CD14-positive monocyte (primary cell): ENCODE measurements around the gene TEFM. TPM values are rescaled to one million over a fixed set of nuclear protein-coding genes. Genes with fewer than 3 reads are reported as not detected.

Experiments
- DNase-seq, 3 donors: peaks; one replicate each; pipeline ENCODE4 v3.0.0-alpha.2; 2011 to 2022
- H2AFZ ChIP-seq: 2 replicates; pipeline ENCODE4 v1.6.0; 2012; ENCODE audit warnings: mild to moderate bottlenecking, low read depth, low read length, inconsistent platforms; ENCODE audit not compliant: insufficient read depth, poor library complexity, severe bottlenecking
- H3K27ac ChIP-seq, 2 donors: 1 replicate in 1 of 2; 2 replicates in 1 of 2; pipeline ENCODE4 v1.5.1; 2012 to 2013; ENCODE audit warnings: low read length in 2 of 2, control low read depth in 1 of 2, inconsistent platforms in 1 of 2, low read depth in 1 of 2, mild to moderate bottlenecking in 1 of 2
- H3K27me3 ChIP-seq, 2 donors: one replicate each; pipeline versions ENCODE4 v1.6.0 to v1.6.1; 2011 to 2013; ENCODE audit warnings: low read length in 2 of 2; ENCODE audit not compliant: control insufficient read depth in 2 of 2, insufficient read depth in 2 of 2
- H3K36me3 ChIP-seq, 2 donors: replicated peaks in 1 of 2; 1 replicate in 1 of 2; 2 replicates in 1 of 2; pipeline versions ENCODE4 v1.5.1 to v1.6.1; 2012 to 2013; ENCODE audit warnings: low read length in 2 of 2, control low read depth in 1 of 2, inconsistent platforms in 1 of 2, mild to moderate bottlenecking in 1 of 2; ENCODE audit not compliant: insufficient read depth in 2 of 2, control insufficient read depth in 1 of 2
- H3K4me1 ChIP-seq, 2 donors: 1 replicate in 1 of 2; 2 replicates in 1 of 2; pipeline versions ENCODE4 v1.5.1 to v1.6.1; 2012 to 2013; ENCODE audit warnings: low read length in 2 of 2, control low read depth in 1 of 2, inconsistent platforms in 1 of 2, mild to moderate bottlenecking in 1 of 2, moderate library complexity in 1 of 2; ENCODE audit not compliant: insufficient read depth in 2 of 2, control insufficient read depth in 1 of 2
- H3K4me2 ChIP-seq: replicated peaks from 2 replicates; pipeline ENCODE3; 2012; ENCODE audit warnings: low read length, moderate library complexity, mild to moderate bottlenecking; ENCODE audit not compliant: poor library complexity, severe bottlenecking; ENCODE audit errors: extremely low read depth
- H3K4me3 ChIP-seq, 3 experiments: fragments of 200-600 bp in 1 of 3; sonication (generic) in 1 of 3; replicated peaks in 1 of 3; 1 replicate in 2 of 3; 2 replicates in 1 of 3; pipeline ENCODE4 v1.5.1; 2011 to 2013; ENCODE audit warnings: low read length in 3 of 3, mild to moderate bottlenecking in 3 of 3, control low read depth in 2 of 3, low read depth in 2 of 3, inconsistent platforms in 1 of 3, moderate library complexity in 1 of 3
- H3K79me2 ChIP-seq: 2 replicates; pipeline ENCODE4 v1.6.0; 2012; ENCODE audit warnings: mild to moderate bottlenecking, control low read depth, inconsistent platforms, low read length, moderate library complexity; ENCODE audit not compliant: insufficient read depth
- H3K9ac ChIP-seq: 2 replicates; pipeline ENCODE4 v1.6.0; 2017; ENCODE audit warnings: low read length, mild to moderate bottlenecking; ENCODE audit not compliant: insufficient read depth, poor library complexity, severe bottlenecking
- H3K9me3 ChIP-seq, 2 donors: replicated peaks in 1 of 2; 1 replicate in 1 of 2; 2 replicates in 1 of 2; pipeline versions ENCODE4 v1.5.1 to v1.6.1; 2012 to 2013; ENCODE audit warnings: low read length in 2 of 2, control low read depth in 1 of 2; ENCODE audit not compliant: control insufficient read depth in 1 of 2, insufficient read depth in 1 of 2
- H4K20me1 ChIP-seq: 2 replicates; pipeline ENCODE4 v1.6.0; 2012; ENCODE audit warnings: mild to moderate bottlenecking, low read length, control low read depth, moderate library complexity; ENCODE audit not compliant: insufficient read depth
- H3K27ac Mint-ChIP-seq, 7 donors: one replicate each; pipeline ENCODE4 v1.8.0; 2020; ENCODE audit warnings: mild to moderate bottlenecking in 7 of 7, mixed read lengths in 7 of 7, moderate library complexity in 6 of 7, inconsistent platforms in 2 of 7
- H3K27me3 Mint-ChIP-seq, 3 donors: one replicate each; pipeline ENCODE4 v1.8.0; 2021 to 2022; ENCODE audit warnings: low read depth in 3 of 3, mild to moderate bottlenecking in 3 of 3, mixed read lengths in 3 of 3, moderate library complexity in 3 of 3, inconsistent platforms in 1 of 3
- H3K36me3 Mint-ChIP-seq, 2 donors: one replicate each; pipeline ENCODE4 v1.8.0; 2020; ENCODE audit warnings: mixed read lengths in 2 of 2, inconsistent platforms in 1 of 2, mild to moderate bottlenecking in 1 of 2
- H3K4me1 Mint-ChIP-seq: one replicate; pipeline ENCODE4 v1.8.0; 2020; ENCODE audit warnings: mild to moderate bottlenecking, mixed read lengths
- H3K4me3 Mint-ChIP-seq, 2 donors: one replicate each; pipeline ENCODE4 v1.8.0; 2020; ENCODE audit warnings: mild to moderate bottlenecking in 2 of 2, mixed read lengths in 2 of 2, moderate library complexity in 1 of 2
- H3K9me3 Mint-ChIP-seq, 7 donors: one replicate each; pipeline ENCODE4 v1.8.0; 2020 to 2022; ENCODE audit warnings: mixed read lengths in 7 of 7, mild to moderate bottlenecking in 6 of 7, moderate library complexity in 6 of 7, inconsistent platforms in 2 of 7
- CTCF ChIP-seq: fragments of 200-600 bp; IDR thresholded peaks from one replicate; pipeline ENCODE4 v1.8.0; 2022; ENCODE audit warnings: antibody characterized with exemption, mild to moderate bottlenecking
- WGBS: methylation state at CpG from one replicate; pipeline ENCODE4 v1.1.5; 2013; ENCODE audit warnings: missing lambda C conversion rate; ENCODE audit not compliant: insufficient coverage; 5-methylcytosine and 5-hydroxymethylcytosine counted together
- intact Hi-C, 2 donors: fragments of 100-400 bp; cut with micrococcal nuclease; formaldehyde crosslinking; loops; one replicate each; pipeline versions ENCODE4 v1.15.0 to v1.15.1; 2023
- polyA plus RNA-seq, 3 donors: library from polyadenylated mRNA; depleted of rRNA in 1 of 3; unstranded in 2 of 3; stranded (reverse) in 1 of 3; fragments of 300-500 nt in 2 of 3; fragments of >200 nt in 1 of 3; fragmentation: Illumina TruSeq in 2 of 3; gene quantifications; 1 replicate in 2 of 3; 2 replicates in 1 of 3; pipeline ENCODE4 v1.2.3, GENCODE V29; 2012 to 2021

The TEFM gene
- polyA plus RNA-seq, 3 donors, result 6.5 to 14.6 (median 10.0) TPM

GRCh38 chr17:30897311-30897710 lies 8.7 kb downstream of the TEFM start:
- Histone ChIP-seq H3K27me3 (no peaks in the 10 kb centered on the region), H3K9ac (no peak overlapping the region), H2AFZ (no peak overlapping the region), H3K27ac (no peak overlapping the region), H3K9me3 (no peaks in the 10 kb centered on the region), H3K79me2 (peaks cover 29% of the 10 kb centered on the region), H4K20me1 (no peaks in the 10 kb centered on the region), H3K4me2 (no peak overlapping the region), H3K4me3 (no peak overlapping the region), H3K36me3 (peaks cover 40 to 89% of the 10 kb centered on the region in 2 donors), H3K4me1 (peaks cover 0 to 2% of the 10 kb centered on the region in 2 donors)
- intact Hi-C loops, result no loop called here
- no peak overlapping the region for H3K4me3 Mint-ChIP-seq
- peaks cover 8% of the 10 kb centered on the region for H3K4me1 Mint-ChIP-seq
- WGBS, result 100% methylated on average over 1 of the region's 5 CpGs
- peaks cover 33 to 48% of the 10 kb centered on the region in 2 donors for H3K36me3 Mint-ChIP-seq
- H3K9me3 Mint-ChIP-seq, result no peaks in the 10 kb centered on the region
- no peaks in the 10 kb centered on the region for H3K27me3 Mint-ChIP-seq
- no peak for DNase-seq
- no peak for TF ChIP-seq CTCF
- peak overlapping the region in 2 of 7 donors; percentile 4 to 48 for H3K27ac Mint-ChIP-seq

- Mint-ChIP-seq H3K4me3 (no peak overlapping the region), H3K9me3 (no peaks in the 10 kb centered on the region), H3K27me3 (no peaks in the 10 kb centered on the region), H3K36me3 (peaks cover 20 to 50% of the 10 kb centered on the region in 2 donors), H3K4me1 (no peaks in the 10 kb centered on the region), H3K27ac (peak overlapping the region in 1 of 7 donors; percentile 57)
- TF ChIP-seq CTCF, result no peak
- Histone ChIP-seq H2AFZ (no peak overlapping the region), H3K9ac (no peak overlapping the region), H3K27ac (no peak overlapping the region), H3K79me2 (peaks cover 14% of the 10 kb centered on the region), H3K4me3 (no peak overlapping the region), H4K20me1 (no peaks in the 10 kb centered on the region), H3K4me1 (no peaks in the 10 kb centered on the region), H3K27me3 (no peaks in the 10 kb centered on the region), H3K4me2 (no peak overlapping the region), H3K9me3 (no peaks in the 10 kb centered on the region), H3K36me3 (peaks cover 25 to 60% of the 10 kb centered on the region in 2 donors)
- intact Hi-C loops, result no loop called here
- WGBS, result 100% methylated on average over 1 of the region's 3 CpGs
- no peak for DNase-seq
Observed at GRCh38 chr17:30894236-30894635, 11.8 kb downstream of the TEFM start.
